Activated CD8-positive, alpha-beta T cell treated with anti-CD3 and anti-CD28 coated beads, Interleukin-2, amount 10 ng/mL, durations not matched to agents 7 days and 5 days (primary cell): Measurements from ENCODE around the gene POP4. TPM values are rescaled to one million over a fixed set of nuclear protein-coding genes. Genes with fewer than 3 reads are reported as not detected.

Experiments used
- ATAC-seq: fragments of 150-1000 bp; cut with Tn5 transposase; one replicate; pipeline ENCODE4 v1.10.0; 2021; ENCODE audit warnings: moderate library complexity
- CTCF ChIA-PET: fragments of 350-600 bp; sonication (Branson Sonifier 250); formaldehyde crosslinking; loops from one replicate; lab custom pipeline; 2021; ENCODE audit warnings: antibody characterized with exemption; lab: Charles Lee
- POLR2A ChIA-PET: fragments of 350-600 bp; sonication (Branson Sonifier 250); formaldehyde crosslinking; loops from one replicate; lab custom pipeline; 2021; ENCODE audit warnings: antibody characterized with exemption; lab: Charles Lee
- DNase-seq: peaks from one replicate; pipeline ENCODE4 v3.0.0-alpha.2; 2020
- H3K27ac Mint-ChIP-seq: one replicate; pipeline ENCODE4 v1.8.0; 2021; ENCODE audit warnings: mild to moderate bottlenecking, mixed read lengths
- H3K27me3 Mint-ChIP-seq: one replicate; pipeline ENCODE4 v1.8.0; 2021; ENCODE audit warnings: low read depth, mixed read lengths
- H3K36me3 Mint-ChIP-seq: one replicate; pipeline ENCODE4 v1.8.0; 2021; ENCODE audit warnings: low read depth, mixed read lengths
- H3K4me1 Mint-ChIP-seq: one replicate; pipeline ENCODE4 v1.8.0; 2021; ENCODE audit warnings: low read depth, mixed read lengths
- H3K4me3 Mint-ChIP-seq: one replicate; pipeline ENCODE4 v1.8.0; 2021; ENCODE audit warnings: mild to moderate bottlenecking, mixed read lengths
- H3K9me3 Mint-ChIP-seq: one replicate; pipeline ENCODE4 v1.8.0; 2022; ENCODE audit warnings: mixed read lengths; ENCODE audit not compliant: insufficient read depth
- total RNA-seq, 2 experiments: library from RNA; stranded (reverse); gene quantifications; one replicate each; pipeline ENCODE4 v1.2.3, GENCODE V29; 2021

The POP4 gene
- total RNA-seq, 2 experiments from 2014 or later = 101 to 103 TPM

GRCh38 chr19:29615891-29616425, 9.9 kb downstream of the POP4 start:
- POLR2A ChIA-PET = interaction anchor here (2.1 to 10.9 kb wide), 3 partner anchors 10 to 50 kb away, joined by 6 to 96 read pairs (median 14); partner anchors contain the start of genes PLEKHF1 and POP4
- H3K9me3 Mint-ChIP-seq = no peaks in the 10 kb centered on the region

GRCh38 chr19:29616541-29616940, 10.5 kb downstream of the POP4 start:
- H3K4me1 Mint-ChIP-seq = peaks cover 17% of the 10 kb centered on the region
- POLR2A ChIA-PET = interaction anchor here (2.1 to 10.9 kb wide), 2 partner anchors 10 to 49 kb away, joined by 6 to 96 read pairs; partner anchors contain the start of genes PLEKHF1 and POP4
- DNase-seq (no peak), ATAC-seq (no peak)
- no peak overlapping the region for H3K4me3 Mint-ChIP-seq
- peak overlapping the region; percentile 21 for H3K27ac Mint-ChIP-seq
- peaks cover 39% of the 10 kb centered on the region for H3K36me3 Mint-ChIP-seq
- CTCF ChIA-PET = interaction anchor here (1.2 to 8.6 kb wide), 2 partner anchors 50 to 74 kb away, joined by 3 to 90 read pairs; partner anchors contain the start of gene PLEKHF1
- H3K27me3 Mint-ChIP-seq = peaks cover 3% of the 10 kb centered on the region
- H3K9me3 Mint-ChIP-seq = no peaks in the 10 kb centered on the region

More at GRCh38 chr19:29615891-29616425, 9.9 kb downstream of the POP4 start:
- CTCF ChIA-PET = interaction anchor here (10.9 kb wide), 1 partner anchor 49 kb away, joined by 179 read pairs; the partner anchor contains the start of gene PLEKHF1
- H3K27ac Mint-ChIP-seq = no peak overlapping the region
- no peak overlapping the region for H3K4me3 Mint-ChIP-seq
- DNase-seq = no peak
- ATAC-seq = no peak
- H3K27me3 Mint-ChIP-seq = peaks cover 3% of the 10 kb centered on the region
- peaks cover 44% of the 10 kb centered on the region for H3K36me3 Mint-ChIP-seq
- H3K4me1 Mint-ChIP-seq = peaks cover 13% of the 10 kb centered on the region

GRCh38 chr19:29617366-29618266, 11.5 kb downstream of the POP4 start:
- peaks cover 27% of the 10 kb centered on the region for H3K4me1 Mint-ChIP-seq
- H3K36me3 Mint-ChIP-seq = peaks cover 32% of the 10 kb centered on the region

GRCh38 chr19:29618434-29618833, 12.4 kb downstream of the POP4 start:
- Mint-ChIP-seq H3K36me3 (peaks cover 24% of the 10 kb centered on the region), H3K27me3 (peaks cover 3% of the 10 kb centered on the region), H3K4me3 (no peak overlapping the region), H3K4me1 (peaks cover 36% of the 10 kb centered on the region), H3K27ac (no peak overlapping the region), H3K9me3 (no peaks in the 10 kb centered on the region)
- no peak for DNase-seq
- ChIA-PET CTCF (interaction anchor here (1.4 to 8.6 kb wide), 8 partner anchors 8 to 111 kb away, joined by 4 to 96 read pairs (median 31); partner anchors contain the start of genes C19orf12, PLEKHF1 and POP4), POLR2A (interaction anchor here (0.6 to 10.9 kb wide), 3 partner anchors 12 to 87 kb away, joined by 4 to 96 read pairs (median 4); partner anchors contain the start of gene POP4)
- ATAC-seq = no peak

More at GRCh38 chr19:29617366-29618266, 11.5 kb downstream of the POP4 start:
- no peak for ATAC-seq
- POLR2A ChIA-PET = interaction anchor here (0.6 to 10.9 kb wide), 5 partner anchors 11 to 88 kb away, joined by 3 to 96 read pairs (median 4); partner anchors contain the start of genes PLEKHF1 and POP4
- H3K27ac Mint-ChIP-seq = peak overlapping the region; percentile 4
- CTCF ChIA-PET = interaction anchor here (1.2 to 8.6 kb wide), 7 partner anchors 11 to 98 kb away, joined by 3 to 90 read pairs (median 14); partner anchors contain the start of genes C19orf12, PLEKHF1 and POP4
- H3K9me3 Mint-ChIP-seq = no peaks in the 10 kb centered on the region
- peaks cover 3% of the 10 kb centered on the region for H3K27me3 Mint-ChIP-seq
- DNase-seq = no peak
- no peak overlapping the region for H3K4me3 Mint-ChIP-seq

- Mint-ChIP-seq H3K9me3 (no peaks in the 10 kb centered on the region), H3K27ac (no peak overlapping the region), H3K27me3 (peaks cover 3% of the 10 kb centered on the region), H3K4me3 (no peak overlapping the region), H3K36me3 (peaks cover 23% of the 10 kb centered on the region), H3K4me1 (peaks cover 40% of the 10 kb centered on the region)
- ATAC-seq (no peak), DNase-seq (no peak)
- POLR2A ChIA-PET = interaction anchor here (10.9 kb wide), 1 partner anchor 12 kb away, joined by 96 read pairs; the partner anchor contains the start of gene POP4
- CTCF ChIA-PET = interaction anchor here (1.4 to 8.6 kb wide), 8 partner anchors 9 to 111 kb away, joined by 4 to 96 read pairs (median 31); partner anchors contain the start of genes C19orf12, PLEKHF1 and POP4
Measured at GRCh38 chr19:29618871-29619270, 12.8 kb downstream of the POP4 start.

- Mint-ChIP-seq H3K9me3 (no peaks in the 10 kb centered on the region), H3K27me3 (peaks cover 3% of the 10 kb centered on the region), H3K4me1 (peaks cover 57% of the 10 kb centered on the region), H3K36me3 (peaks cover 7% of the 10 kb centered on the region), H3K4me3 (peak overlapping the region; percentile 81), H3K27ac (peak overlapping the region; percentile 95)
- peak; percentile 71 for DNase-seq
- ChIA-PET CTCF (interaction anchor here (0.7 to 8.6 kb wide), 8 partner anchors 11 to 95 kb away, joined by 3 to 96 read pairs (median 33); partner anchors contain the start of genes C19orf12, PLEKHF1 and POP4), POLR2A (interaction anchor here (1.8 to 10.9 kb wide), 3 partner anchors 15 to 52 kb away, joined by 9 to 96 read pairs (median 19); partner anchors contain the start of gene POP4)
- ATAC-seq = peak; percentile 31
Measured at GRCh38 chr19:29620931-29621351, 14.9 kb downstream of the POP4 start.

- peak; percentile 71 for ATAC-seq
- peak overlapping the region; percentile 81 for H3K4me3 Mint-ChIP-seq
- no peaks in the 10 kb centered on the region for H3K36me3 Mint-ChIP-seq
- CTCF ChIA-PET = interaction anchor here (0.6 to 8.6 kb wide), 9 partner anchors 12 to 94 kb away, joined by 3 to 96 read pairs (median 18); partner anchors contain the start of genes C19orf12, PLEKHF1 and POP4
- H3K4me1 Mint-ChIP-seq = peaks cover 67% of the 10 kb centered on the region
- peaks cover 3% of the 10 kb centered on the region for H3K27me3 Mint-ChIP-seq
- no peaks in the 10 kb centered on the region for H3K9me3 Mint-ChIP-seq
- peak overlapping the region; percentile 95 for H3K27ac Mint-ChIP-seq
- POLR2A ChIA-PET = interaction anchor here (2.0 to 10.9 kb wide), 3 partner anchors 16 to 50 kb away, joined by 11 to 96 read pairs (median 19); partner anchors contain the start of genes PLEKHF1 and POP4
- peak; percentile 60 for DNase-seq
Measured at GRCh38 chr19:29622166-29623070, 16.3 kb downstream of the POP4 start.

GRCh38 chr19:29623726-29624488, 17.8 kb downstream of the POP4 start:
- ChIA-PET POLR2A (interaction anchor here (1.7 to 10.9 kb wide), 4 partner anchors 17 to 90 kb away, joined by 6 to 96 read pairs (median 15); partner anchors contain the start of genes PLEKHF1 and POP4), CTCF (interaction anchor here (0.8 to 8.6 kb wide), 10 partner anchors 10 to 97 kb away, joined by 3 to 96 read pairs (median 12); partner anchors contain the start of genes C19orf12, PLEKHF1 and POP4)
- Mint-ChIP-seq H3K36me3 (no peaks in the 10 kb centered on the region), H3K4me3 (peak overlapping the region; percentile 81), H3K27ac (peak overlapping the region; percentile 95), H3K9me3 (no peaks in the 10 kb centered on the region), H3K27me3 (peaks cover 3% of the 10 kb centered on the region), H3K4me1 (peaks cover 69% of the 10 kb centered on the region)
- peak; percentile 62 for ATAC-seq
- peak; percentile 73 for DNase-seq

GRCh38 chr19:29624489-29625185, 18.6 kb downstream of the POP4 start:
- Mint-ChIP-seq H3K36me3 (no peaks in the 10 kb centered on the region), H3K4me1 (peaks cover 69% of the 10 kb centered on the region), H3K27ac (peak overlapping the region; percentile 95), H3K9me3 (no peaks in the 10 kb centered on the region), H3K4me3 (peak overlapping the region; percentile 81), H3K27me3 (peaks cover 3% of the 10 kb centered on the region)
- ChIA-PET CTCF (interaction anchor here (0.8 to 8.6 kb wide), 9 partner anchors 10 to 96 kb away, joined by 3 to 90 read pairs (median 5); partner anchors contain the start of genes C19orf12, PLEKHF1 and POP4), POLR2A (interaction anchor here (1.7 to 10.9 kb wide), 4 partner anchors 18 to 90 kb away, joined by 6 to 96 read pairs (median 15); partner anchors contain the start of genes PLEKHF1 and POP4)
- ATAC-seq (no peak), DNase-seq (no peak)
